MM.1S (cell line): ENCODE results near the gene SLC1A7.

Experiments used
- EZH2 ChIP-seq: fragments of 300-600 bp; sonication (generic); optimal IDR thresholded peaks from 2 replicates; pipeline ENCODE3; 2017; ENCODE audit warnings: low read depth, mild to moderate bottlenecking, antibody characterized with exemption, low read length, mixed read lengths
- EZH2phosphoT487 ChIP-seq: fragments of 300-600 bp; sonication (generic); IDR thresholded peaks from 2 replicates; pipeline ENCODE4 v1.6.1; 2018; ENCODE audit warnings: antibody characterized with exemption, low read length
- TF ChIP-seq, protein P1 (sequence below): fragments of 300-600 bp; sonication (generic); IDR thresholded peaks from 2 replicates; pipeline ENCODE4 v1.5.1; 2016; ENCODE audit warnings: antibody characterized with exemption, low read length, mixed read lengths

DNA sequence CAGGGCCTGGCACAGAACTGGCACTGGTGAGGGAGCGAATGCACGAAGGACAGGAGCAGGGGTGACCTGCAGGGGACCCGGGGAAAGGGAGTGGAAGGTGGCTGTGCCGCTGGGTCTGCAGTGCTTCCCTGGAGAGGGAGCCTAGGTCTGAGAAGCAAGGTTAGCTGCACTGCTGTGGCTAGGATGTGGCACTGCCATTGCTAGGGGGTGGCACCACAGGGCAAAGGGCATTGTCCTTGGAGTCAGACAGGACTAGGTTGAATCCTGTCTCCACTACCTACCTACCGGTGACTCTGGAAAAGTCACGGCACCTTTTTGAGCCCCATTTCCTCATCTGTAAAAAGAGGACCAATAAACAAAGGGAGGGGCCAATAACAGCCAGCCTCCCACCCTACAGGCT is 28.3 kb downstream of the SLC1A7 start:
- no peak for TF ChIP-seq EZH2
- TF ChIP-seq, protein P1, sequence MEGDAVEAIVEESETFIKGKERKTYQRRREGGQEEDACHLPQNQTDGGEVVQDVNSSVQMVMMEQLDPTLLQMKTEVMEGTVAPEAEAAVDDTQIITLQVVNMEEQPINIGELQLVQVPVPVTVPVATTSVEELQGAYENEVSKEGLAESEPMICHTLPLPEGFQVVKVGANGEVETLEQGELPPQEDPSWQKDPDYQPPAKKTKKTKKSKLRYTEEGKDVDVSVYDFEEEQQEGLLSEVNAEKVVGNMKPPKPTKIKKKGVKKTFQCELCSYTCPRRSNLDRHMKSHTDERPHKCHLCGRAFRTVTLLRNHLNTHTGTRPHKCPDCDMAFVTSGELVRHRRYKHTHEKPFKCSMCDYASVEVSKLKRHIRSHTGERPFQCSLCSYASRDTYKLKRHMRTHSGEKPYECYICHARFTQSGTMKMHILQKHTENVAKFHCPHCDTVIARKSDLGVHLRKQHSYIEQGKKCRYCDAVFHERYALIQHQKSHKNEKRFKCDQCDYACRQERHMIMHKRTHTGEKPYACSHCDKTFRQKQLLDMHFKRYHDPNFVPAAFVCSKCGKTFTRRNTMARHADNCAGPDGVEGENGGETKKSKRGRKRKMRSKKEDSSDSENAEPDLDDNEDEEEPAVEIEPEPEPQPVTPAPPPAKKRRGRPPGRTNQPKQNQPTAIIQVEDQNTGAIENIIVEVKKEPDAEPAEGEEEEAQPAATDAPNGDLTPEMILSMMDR, result no peak
- no peak for TF ChIP-seq EZH2phosphoT487
